Left lung (tissue), 10 donors: ENCODE data around the gene TMEM127. TPM values are rescaled to one million over a fixed set of nuclear protein-coding genes. Genes with fewer than 3 reads are reported as not detected.
"Not testable (repeated sequence)": the region's sequence is repeated elsewhere in the genome, so short reads cannot be mapped to it uniquely, and the experiment has no call there.

Source experiments
- ATAC-seq: fragments of 200-7000 bp; cut with Tn5 transposase; one replicate; pipeline ENCODE4 v1.9.1; 2020; ENCODE audit warnings: moderate library complexity
- DNase-seq, 4 donors: peaks; one replicate each; pipeline ENCODE4 v3.0.0-alpha.2; 2013 to 2020
- H3K27ac ChIP-seq, 2 donors: fragments of 200-600 bp; sonication (generic) in 1 of 2; one replicate each; pipeline versions ENCODE4 v1.5.0 to v1.8.0; 2020 to 2021
- H3K27me3 ChIP-seq, 2 donors: fragments of 200-600 bp; sonication (generic) in 1 of 2; one replicate each; pipeline versions ENCODE4 v1.5.0 to v1.8.0; 2020 to 2021
- H3K36me3 ChIP-seq, 2 donors: fragments of 200-600 bp; sonication (generic) in 1 of 2; one replicate each; pipeline versions ENCODE4 v1.5.0 to v1.8.0; 2020 to 2021
- H3K4me1 ChIP-seq, 2 donors: fragments of 200-600 bp; one replicate each; pipeline ENCODE4 v1.8.0; 2021
- H3K4me3 ChIP-seq, 2 donors: fragments of 200-600 bp; sonication (generic) in 1 of 2; one replicate each; pipeline versions ENCODE4 v1.5.0 to v1.8.0; 2020 to 2021; ENCODE audit warnings: mild to moderate bottlenecking in 1 of 2
- H3K9me3 ChIP-seq, 2 donors: fragments of 200-600 bp; sonication (generic) in 1 of 2; one replicate each; pipeline versions ENCODE4 v1.5.0 to v1.8.0; 2020 to 2021
- intact Hi-C, 2 donors: fragments of 100-400 bp; cut with DNase I; formaldehyde crosslinking; loops; one replicate each; pipeline versions ENCODE4 v1.11.2 to v1.14.2; 2022
- polyA plus RNA-seq, 6 donors: library from polyadenylated mRNA; unstranded; fragments of 120-200 nt; gene quantifications; one replicate each; pipeline ENCODE4 v1.2.1, GENCODE V29; 2013; ENCODE audit not compliant: insufficient read length in 6 of 6
- total RNA-seq, 2 donors: library from RNA; stranded (reverse); fragmentation: NEBNext Ultra II Directional; extraction: Animal tissue kit (Norgen Biotek cat#: 25700); gene quantifications; one replicate each; pipeline ENCODE4 v1.2.1, GENCODE V29; 2021
- TF ChIP-seq, protein P1 (sequence below), 2 donors: fragments of 200-600 bp; sonication (generic) in 1 of 2; IDR thresholded peaks; one replicate each; pipeline versions ENCODE4 v1.5.0 to v1.8.0; 2021; ENCODE audit warnings: antibody characterized with exemption in 2 of 2
- donor health status: DM: no; HTN: yes; CAD: no.
- donor health status: DM: no; HTN: no; CAD: no.

TMEM127 gene
- total and polyA plus RNA-seq, 8 donors = 29.1 to 79.9 (median 34.5) TPM

DNA sequence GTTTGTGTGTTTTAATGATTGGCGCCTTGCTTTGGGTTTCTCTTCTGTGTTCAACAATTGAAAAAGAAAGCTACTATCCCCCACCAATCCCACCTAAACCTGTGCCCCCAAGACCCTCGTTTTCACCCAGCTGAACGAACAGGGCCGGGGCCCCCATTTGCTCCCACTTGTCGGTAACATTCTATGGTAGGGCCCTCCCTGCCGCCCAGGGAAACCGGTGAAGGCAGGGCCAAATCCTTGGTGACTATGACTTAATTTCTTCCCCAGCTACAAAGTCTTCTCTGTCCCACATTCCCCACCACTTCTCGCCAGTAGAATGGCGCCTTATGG is 40.1 kb upstream of the TMEM127 start:
- Histone ChIP-seq H3K27me3 (no peaks in the 10 kb centered on the region), H3K9me3 (no peaks in the 10 kb centered on the region), H3K4me1 (peaks cover 8 to 48% of the 10 kb centered on the region in 2 donors), H3K4me3 (peak overlapping the region; percentile 79 to 89), H3K36me3 (peaks cover 0 to 34% of the 10 kb centered on the region in 2 donors), H3K27ac (peak overlapping the region; percentile 56 to 87)
- intact Hi-C loops = no loop called here
- DNase-seq (no peak), ATAC-seq (peak; percentile 2)
- TF ChIP-seq, protein P1, sequence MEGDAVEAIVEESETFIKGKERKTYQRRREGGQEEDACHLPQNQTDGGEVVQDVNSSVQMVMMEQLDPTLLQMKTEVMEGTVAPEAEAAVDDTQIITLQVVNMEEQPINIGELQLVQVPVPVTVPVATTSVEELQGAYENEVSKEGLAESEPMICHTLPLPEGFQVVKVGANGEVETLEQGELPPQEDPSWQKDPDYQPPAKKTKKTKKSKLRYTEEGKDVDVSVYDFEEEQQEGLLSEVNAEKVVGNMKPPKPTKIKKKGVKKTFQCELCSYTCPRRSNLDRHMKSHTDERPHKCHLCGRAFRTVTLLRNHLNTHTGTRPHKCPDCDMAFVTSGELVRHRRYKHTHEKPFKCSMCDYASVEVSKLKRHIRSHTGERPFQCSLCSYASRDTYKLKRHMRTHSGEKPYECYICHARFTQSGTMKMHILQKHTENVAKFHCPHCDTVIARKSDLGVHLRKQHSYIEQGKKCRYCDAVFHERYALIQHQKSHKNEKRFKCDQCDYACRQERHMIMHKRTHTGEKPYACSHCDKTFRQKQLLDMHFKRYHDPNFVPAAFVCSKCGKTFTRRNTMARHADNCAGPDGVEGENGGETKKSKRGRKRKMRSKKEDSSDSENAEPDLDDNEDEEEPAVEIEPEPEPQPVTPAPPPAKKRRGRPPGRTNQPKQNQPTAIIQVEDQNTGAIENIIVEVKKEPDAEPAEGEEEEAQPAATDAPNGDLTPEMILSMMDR (IDR thresholded peaks at IDR 0.05) = no peak

DNA sequence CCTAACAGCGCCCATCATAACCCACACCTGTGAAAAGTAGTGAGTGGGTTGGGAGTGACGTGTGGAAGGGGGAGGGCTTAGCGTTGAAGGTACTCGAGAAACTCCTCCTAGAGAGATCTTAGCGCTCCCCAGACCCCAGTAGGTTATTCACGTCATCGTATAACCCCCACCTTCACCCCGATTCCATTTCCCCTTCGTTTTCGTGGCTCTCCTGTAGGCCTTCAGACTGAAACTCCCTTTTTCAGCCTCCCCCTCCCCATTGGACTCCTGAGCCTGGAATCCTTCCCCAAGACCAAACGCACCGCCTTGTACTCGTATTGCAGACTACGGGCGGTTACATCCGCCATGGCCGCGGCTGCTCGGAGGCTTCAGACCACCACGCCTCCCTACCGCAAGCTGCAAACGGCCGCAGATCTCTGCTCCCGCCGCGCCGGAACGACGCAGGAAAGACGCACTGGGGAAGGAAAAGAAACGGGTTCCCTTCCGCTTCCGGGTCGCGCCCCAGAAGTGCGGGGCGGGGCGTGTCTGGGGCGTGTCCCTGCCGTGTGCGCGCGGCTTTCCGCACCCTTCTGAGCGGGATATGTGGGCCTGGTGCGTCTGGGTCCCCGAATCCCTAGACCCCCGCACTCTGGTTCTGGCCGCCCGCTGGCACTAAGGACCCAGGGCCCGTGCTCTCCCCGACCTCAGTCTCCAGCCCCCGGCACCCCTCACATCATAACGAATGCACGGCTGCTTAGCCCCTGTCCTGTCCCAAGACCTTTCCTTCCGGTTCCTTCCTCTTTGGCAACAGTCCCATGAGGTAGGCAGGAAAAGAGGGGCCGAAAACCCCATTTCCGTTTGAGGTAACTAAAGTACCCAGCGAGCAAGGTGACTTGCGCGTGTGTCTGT is 39.5 kb upstream of the TMEM127 start, which contains the start of gene SNRNP200:
SNRNP200 (minus strand) TSS at position 456 of the 888 bp plus-strand sequence; CDS start at position 347, 109 bp downstream.
- intact Hi-C loops = no loop called here
- peak; percentile 100 for ATAC-seq

DNA sequence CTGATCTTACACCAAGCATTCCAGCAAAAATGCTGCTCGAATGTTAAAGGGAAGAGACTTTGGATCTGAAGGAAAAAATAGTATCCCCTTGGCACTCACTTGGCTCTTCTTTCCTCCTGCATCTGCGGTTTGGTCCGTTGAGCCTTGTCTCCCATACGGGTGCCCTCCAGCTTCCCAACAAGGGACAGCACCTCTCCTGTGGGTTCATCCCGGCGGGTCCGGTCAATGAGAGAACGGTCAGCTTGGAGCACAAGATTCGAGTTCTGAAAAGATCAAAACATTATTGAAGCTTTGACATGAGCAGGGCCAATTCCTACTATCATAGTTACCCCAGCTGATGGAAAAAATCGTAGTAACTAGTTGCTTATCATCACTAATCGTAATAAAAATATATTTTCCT is 38.8 kb upstream of the TMEM127 start:
- Histone ChIP-seq H3K9me3 (no peaks in the 10 kb centered on the region), H3K4me1 (peaks cover 8 to 48% of the 10 kb centered on the region in 2 donors), H3K36me3 (peaks cover 0 to 48% of the 10 kb centered on the region in 2 donors), H3K4me3 (peak overlapping the region; percentile 79 to 89), H3K27me3 (no peaks in the 10 kb centered on the region), H3K27ac (peak overlapping the region in 1 of 2 donors; percentile 87)
- TF ChIP-seq, protein P1 (IDR thresholded peaks at IDR 0.05) = no peak
- intact Hi-C loops = no loop called here
- DNase-seq = no peak
- ATAC-seq = no peak

More for the DNA sequence above, 39.5 kb upstream of the TMEM127 start, which contains the start of gene SNRNP200:
- DNase-seq = peak; percentile 84 to 95 (median 89)
- TF ChIP-seq, protein P1 (IDR thresholded peaks at IDR 0.05) = no peak
- no peaks in the 10 kb centered on the region for H3K27me3 ChIP-seq
- H3K4me1 ChIP-seq = peaks cover 8 to 48% of the 10 kb centered on the region in 2 donors
- H3K4me3 ChIP-seq = peak within 1 kb of the TSS; percentile 79 to 89
- peak within 1 kb of the TSS; percentile 56 to 87 for H3K27ac ChIP-seq
- peaks cover 0 to 41% of the 10 kb centered on the region in 2 donors for H3K36me3 ChIP-seq
- no peaks in the 10 kb centered on the region for H3K9me3 ChIP-seq

DNA sequence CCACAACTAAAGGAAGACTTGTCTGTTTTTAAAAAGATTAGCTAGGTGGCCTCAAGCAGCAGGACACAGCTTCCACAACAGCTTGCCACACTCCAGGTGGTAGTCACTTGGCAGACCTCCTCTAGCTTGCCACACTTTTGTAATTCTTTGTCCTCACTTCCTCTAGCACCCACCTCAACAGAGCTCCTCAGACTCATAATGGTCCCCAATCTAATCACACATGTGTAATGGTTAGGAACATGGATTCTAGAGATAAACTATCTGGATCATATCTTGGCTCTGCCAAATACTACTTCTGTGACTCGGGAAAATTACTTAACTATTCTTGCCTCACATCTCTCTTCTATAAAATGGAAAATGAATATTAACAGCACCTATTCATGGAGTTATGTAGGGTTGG is 36.1 kb upstream of the TMEM127 start:
- no peaks in the 10 kb centered on the region for H3K9me3 ChIP-seq
- H3K4me1 ChIP-seq = peaks cover 8 to 48% of the 10 kb centered on the region in 2 donors
- no peak overlapping the region for H3K27ac ChIP-seq
- intact Hi-C loops = no loop called here
- TF ChIP-seq, protein P1 (IDR thresholded peaks at IDR 0.05) = no peak
- DNase-seq (no peak), ATAC-seq (no peak)
- H3K4me3 ChIP-seq = no peak overlapping the region
- H3K36me3 ChIP-seq = peaks cover 0 to 75% of the 10 kb centered on the region in 2 donors
- H3K27me3 ChIP-seq = no peaks in the 10 kb centered on the region

DNA sequence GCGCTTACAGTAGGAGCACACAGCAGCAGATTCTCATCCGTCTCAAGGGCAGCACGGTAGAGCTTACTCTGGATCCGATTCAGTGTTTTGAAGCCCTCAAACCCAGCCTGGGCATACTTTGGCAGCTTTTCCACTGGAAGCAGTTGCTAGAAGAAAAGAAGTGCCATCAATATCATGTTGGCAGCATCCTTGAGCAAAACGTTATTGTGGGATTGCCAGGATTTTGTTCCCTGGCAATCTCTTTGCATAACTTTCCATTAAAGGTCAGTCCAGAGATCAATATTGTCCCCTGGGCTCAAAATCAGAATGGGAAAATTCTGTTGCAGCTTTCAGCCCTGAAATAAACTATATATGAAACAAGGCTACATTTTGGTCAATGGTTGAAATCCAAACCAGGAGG is 31.1 kb upstream of the TMEM127 start:
- Histone ChIP-seq H3K36me3 (peaks cover 0 to 100% of the 10 kb centered on the region in 2 donors), H3K27ac (no peak overlapping the region), H3K4me3 (no peak overlapping the region), H3K4me1 (peaks cover 0 to 9% of the 10 kb centered on the region in 2 donors), H3K9me3 (no peaks in the 10 kb centered on the region), H3K27me3 (no peaks in the 10 kb centered on the region)
- DNase-seq (no peak), ATAC-seq (no peak)
- intact Hi-C loops = no loop called here
- TF ChIP-seq, protein P1 (IDR thresholded peaks at IDR 0.05) = no peak

DNA sequence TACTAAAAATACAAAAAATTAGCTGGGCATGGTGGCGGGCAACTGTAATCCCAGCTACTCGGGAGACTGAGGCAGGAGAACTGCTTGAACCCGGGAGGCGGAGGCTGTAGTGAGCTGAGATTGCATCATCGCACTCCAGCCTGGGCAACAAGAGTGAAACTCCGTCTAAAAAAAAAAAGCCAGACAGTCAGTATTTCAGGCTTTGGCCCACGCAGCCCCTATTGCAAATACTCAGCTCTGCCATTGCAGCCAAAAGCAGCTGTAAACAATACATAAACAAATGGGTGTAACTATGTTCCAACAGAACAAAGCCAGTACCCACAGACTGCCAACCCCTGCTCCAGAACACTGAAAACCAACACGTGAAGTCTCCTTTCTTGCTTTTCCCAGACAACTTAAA is 28.5 kb upstream of the TMEM127 start:
- H3K27ac ChIP-seq, H3K9me3 ChIP-seq, H3K4me3 ChIP-seq, H3K27me3 ChIP-seq, intact Hi-C loops, H3K4me1 ChIP-seq, DNase-seq, ATAC-seq: not testable (repeated sequence)
- H3K36me3 ChIP-seq = peaks cover 4 to 100% of the 10 kb centered on the region in 2 donors
